ENCODE measurements around the gene PSAPL1. TPM values are rescaled to one million over a fixed set of nuclear protein-coding genes. Genes with fewer than 3 reads are reported as not detected.

PSAPL1 gene
- total RNA-seq, 1 experiment from 2014 or later, result not detected

DNA sequence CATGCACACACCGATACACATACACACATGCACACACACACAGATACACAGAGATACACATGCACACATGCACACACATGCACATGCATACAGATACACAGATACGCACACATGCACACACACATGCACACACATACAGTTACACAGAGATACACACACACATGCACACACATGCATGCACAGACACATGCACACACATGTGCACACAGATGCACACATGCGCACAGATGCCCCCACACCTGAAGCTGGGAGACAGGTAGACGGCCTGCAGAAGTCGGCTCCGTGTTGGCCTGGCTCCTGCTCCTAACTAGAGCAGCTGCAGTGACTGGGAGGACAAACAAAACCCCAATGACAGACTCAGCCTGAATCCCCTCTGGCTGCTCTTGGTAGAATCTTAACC, 46.8 kb downstream of the PSAPL1 start:
- Histone ChIP-seq H3K9me3 (ENCODE audit: low read depth, low read length, poor library complexity, severe bottlenecking) (no peaks in the 10 kb centered on the region), H3K4me3 (ENCODE audit: low read depth, low read length, poor library complexity, severe bottlenecking) (no peak overlapping the region), H3K36me3 (ENCODE audit: insufficient read depth, low read length, poor library complexity, severe bottlenecking) (no peaks in the 10 kb centered on the region), H3K27ac (ENCODE audit: low read depth, low read length, poor library complexity, severe bottlenecking) (no peak overlapping the region), H3K4me1 (ENCODE audit: insufficient read depth, low read length, poor library complexity, severe bottlenecking) (no peaks in the 10 kb centered on the region), H3K27me3 (replicated peaks; ENCODE audit: insufficient read depth, low read depth, low read length, poor library complexity) (peaks cover 14% of the 10 kb centered on the region)
- ChIA-PET CTCF (no interaction called here), POLR2A (ENCODE audit: low non-redundant PET) (no interaction called here)
- intact Hi-C loops (cut with micrococcal nuclease; ENCODE audit: unreplicated experiment), result no loop called here
- TF ChIP-seq EZH2 (IDR thresholded peaks at IDR 0.05; ENCODE audit: borderline replicate concordance, low read depth, low read length, poor library complexity, severe bottlenecking), result no peak
- TF ChIP-seq, protein P1, sequence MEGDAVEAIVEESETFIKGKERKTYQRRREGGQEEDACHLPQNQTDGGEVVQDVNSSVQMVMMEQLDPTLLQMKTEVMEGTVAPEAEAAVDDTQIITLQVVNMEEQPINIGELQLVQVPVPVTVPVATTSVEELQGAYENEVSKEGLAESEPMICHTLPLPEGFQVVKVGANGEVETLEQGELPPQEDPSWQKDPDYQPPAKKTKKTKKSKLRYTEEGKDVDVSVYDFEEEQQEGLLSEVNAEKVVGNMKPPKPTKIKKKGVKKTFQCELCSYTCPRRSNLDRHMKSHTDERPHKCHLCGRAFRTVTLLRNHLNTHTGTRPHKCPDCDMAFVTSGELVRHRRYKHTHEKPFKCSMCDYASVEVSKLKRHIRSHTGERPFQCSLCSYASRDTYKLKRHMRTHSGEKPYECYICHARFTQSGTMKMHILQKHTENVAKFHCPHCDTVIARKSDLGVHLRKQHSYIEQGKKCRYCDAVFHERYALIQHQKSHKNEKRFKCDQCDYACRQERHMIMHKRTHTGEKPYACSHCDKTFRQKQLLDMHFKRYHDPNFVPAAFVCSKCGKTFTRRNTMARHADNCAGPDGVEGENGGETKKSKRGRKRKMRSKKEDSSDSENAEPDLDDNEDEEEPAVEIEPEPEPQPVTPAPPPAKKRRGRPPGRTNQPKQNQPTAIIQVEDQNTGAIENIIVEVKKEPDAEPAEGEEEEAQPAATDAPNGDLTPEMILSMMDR (conservative IDR thresholded peaks at IDR 0.05; ENCODE audit: low read depth, low read length), result no peak
- BruUV-seq (replicated peaks), result no TSS peak
- DNase-seq (ENCODE audit: low spot score), result no peak

DNA sequence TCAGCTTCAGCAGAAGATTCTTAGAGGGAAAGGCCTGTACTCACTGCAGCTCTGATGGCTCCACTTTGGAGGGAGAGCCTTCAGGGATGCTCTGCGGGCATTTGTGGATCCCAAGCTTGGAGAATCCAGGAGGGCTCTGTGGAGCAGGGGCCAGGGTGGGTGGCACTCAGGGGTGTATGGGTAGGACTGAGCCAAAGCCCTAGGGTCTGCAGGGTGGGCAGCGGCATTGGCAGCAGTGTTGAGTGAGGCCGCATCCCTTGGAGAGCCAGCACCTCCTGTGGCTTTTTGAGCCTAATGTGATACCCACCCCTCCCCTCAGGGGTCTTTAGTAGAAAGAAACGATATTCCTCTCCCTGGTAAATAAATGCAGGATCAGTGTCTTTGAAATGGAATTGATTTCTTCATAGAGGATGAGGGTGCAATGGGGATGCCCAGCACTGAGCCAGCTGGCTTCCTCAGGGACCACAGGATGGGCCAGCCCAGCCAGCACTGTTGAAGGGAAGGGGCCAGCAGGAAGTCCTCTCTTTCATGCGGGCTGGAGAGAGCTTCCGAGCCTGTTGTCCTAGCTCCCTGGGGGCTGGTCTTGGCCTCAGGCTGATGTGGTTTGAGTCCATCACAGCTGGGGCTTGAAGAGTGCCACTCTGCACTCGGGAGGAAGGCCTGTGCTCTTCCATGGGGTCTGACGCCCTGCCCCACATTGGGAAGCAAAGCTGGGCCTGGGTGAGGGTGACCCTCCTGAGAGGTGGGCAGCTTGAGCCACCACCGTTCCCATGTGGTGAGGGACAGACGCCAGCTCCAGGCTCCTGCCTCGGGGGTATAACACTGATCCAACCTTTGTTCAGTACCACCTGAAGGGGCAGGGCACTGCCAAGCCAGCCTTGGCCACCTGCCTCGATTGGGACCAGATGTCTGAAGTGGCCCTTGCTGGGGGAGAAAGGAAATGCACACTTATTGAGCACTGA, 49.5 kb downstream of the PSAPL1 start:
- Histone ChIP-seq H3K9me3 (ENCODE audit: low read depth, low read length, poor library complexity, severe bottlenecking) (no peaks in the 10 kb centered on the region), H3K27ac (ENCODE audit: low read depth, low read length, poor library complexity, severe bottlenecking) (no peak overlapping the region), H3K27me3 (replicated peaks; ENCODE audit: insufficient read depth, low read depth, low read length, poor library complexity) (no peaks in the 10 kb centered on the region), H3K36me3 (ENCODE audit: insufficient read depth, low read length, poor library complexity, severe bottlenecking) (no peaks in the 10 kb centered on the region), H3K4me1 (ENCODE audit: insufficient read depth, low read length, poor library complexity, severe bottlenecking) (no peaks in the 10 kb centered on the region), H3K4me3 (ENCODE audit: low read depth, low read length, poor library complexity, severe bottlenecking) (no peak overlapping the region)
- TF ChIP-seq, protein P1 (conservative IDR thresholded peaks at IDR 0.05; ENCODE audit: low read depth, low read length), result no peak
- TF ChIP-seq EZH2 (IDR thresholded peaks at IDR 0.05; ENCODE audit: borderline replicate concordance, low read depth, low read length, poor library complexity, severe bottlenecking), result no peak
- ChIA-PET CTCF (no interaction called here), POLR2A (ENCODE audit: low non-redundant PET) (no interaction called here)
- no TSS peak for BruUV-seq (replicated peaks)
- intact Hi-C loops (cut with micrococcal nuclease; ENCODE audit: unreplicated experiment), result no loop called here
- no peak for DNase-seq (ENCODE audit: low spot score)

DNA sequence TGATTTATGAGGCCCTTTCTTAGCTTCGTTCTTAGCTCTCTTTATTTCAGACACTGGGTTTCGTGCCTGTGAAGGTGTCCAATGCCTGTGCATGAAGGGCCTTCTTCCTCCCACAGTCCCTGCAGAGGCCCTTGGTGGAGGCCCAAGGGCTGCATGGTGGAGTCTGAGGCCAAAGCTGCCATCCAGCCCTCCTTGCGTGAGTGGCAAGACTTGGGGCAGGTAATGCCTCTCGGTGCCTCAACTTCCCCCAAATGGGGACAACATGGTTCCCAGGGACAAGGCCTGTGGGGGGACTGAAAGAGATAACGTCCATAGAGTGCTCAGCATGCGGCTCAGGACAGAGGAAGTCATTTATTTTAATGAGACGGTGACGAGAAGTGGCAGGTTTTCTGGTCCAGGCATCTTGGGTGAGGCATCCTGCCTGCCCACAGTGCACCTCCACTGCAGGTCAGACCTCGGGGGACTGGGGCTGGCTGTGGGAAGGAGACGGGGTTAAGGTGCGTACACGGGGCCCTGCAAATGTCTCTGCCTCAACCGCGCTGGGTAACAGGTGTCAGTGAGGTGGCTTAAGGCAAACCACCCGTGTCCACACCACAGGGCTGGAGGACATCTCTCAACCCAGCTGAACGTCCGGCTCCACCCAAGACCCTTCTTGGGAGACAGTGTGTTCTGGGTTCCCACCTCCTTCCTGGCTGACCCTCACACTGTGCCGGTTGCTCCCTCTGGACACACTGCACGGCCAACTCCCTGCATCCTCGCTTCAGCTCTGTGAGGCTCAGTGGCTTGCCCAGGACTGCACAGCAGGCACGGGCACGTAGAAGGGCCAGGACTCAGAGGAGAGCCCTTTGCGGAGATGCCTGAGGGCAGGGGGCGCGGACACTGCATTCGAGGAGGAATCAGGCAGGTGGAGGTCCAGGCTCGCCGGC, 50.5 kb downstream of the PSAPL1 start:
- Histone ChIP-seq H3K9me3 (ENCODE audit: low read depth, low read length, poor library complexity, severe bottlenecking) (no peaks in the 10 kb centered on the region), H3K36me3 (ENCODE audit: insufficient read depth, low read length, poor library complexity, severe bottlenecking) (no peaks in the 10 kb centered on the region), H3K4me3 (ENCODE audit: low read depth, low read length, poor library complexity, severe bottlenecking) (no peak overlapping the region), H3K27ac (ENCODE audit: low read depth, low read length, poor library complexity, severe bottlenecking) (no peak overlapping the region), H3K4me1 (ENCODE audit: insufficient read depth, low read length, poor library complexity, severe bottlenecking) (no peaks in the 10 kb centered on the region), H3K27me3 (replicated peaks; ENCODE audit: insufficient read depth, low read depth, low read length, poor library complexity) (peaks cover 3% of the 10 kb centered on the region)
- CTCF ChIA-PET, result no interaction called here
- TF ChIP-seq, protein P1 (conservative IDR thresholded peaks at IDR 0.05; ENCODE audit: low read depth, low read length), result no peak
- no peak for TF ChIP-seq EZH2 (IDR thresholded peaks at IDR 0.05; ENCODE audit: borderline replicate concordance, low read depth, low read length, poor library complexity, severe bottlenecking)
- POLR2A ChIA-PET (ENCODE audit: low non-redundant PET), result no interaction called here
- no TSS peak for BruUV-seq (replicated peaks)
- intact Hi-C loops (cut with micrococcal nuclease; ENCODE audit: unreplicated experiment), result no loop called here
- DNase-seq (ENCODE audit: low spot score), result no peak
